Effector memory CD4-positive, alpha-beta T cell (primary cell): ENCODE data around the gene DVL1.

ENCODE experiments used
- DNase-seq, 3 donors: peaks; one replicate each; pipeline ENCODE4 v3.0.0-alpha.2; 2020
- H3K27ac ChIP-seq: 2 replicates; pipeline ENCODE4 v1.7.0; 2013; ENCODE audit warnings: mild to moderate bottlenecking, low read length, moderate library complexity; ENCODE audit not compliant: insufficient read depth, poor library complexity, severe bottlenecking
- H3K27me3 ChIP-seq: replicated peaks from 2 replicates; pipeline ENCODE4 v1.7.0; 2013; ENCODE audit warnings: mild to moderate bottlenecking, low read length; ENCODE audit not compliant: insufficient read depth, control insufficient read depth, poor library complexity, severe bottlenecking
- H3K36me3 ChIP-seq: 2 replicates; pipeline ENCODE4 v1.7.0; 2013; ENCODE audit warnings: mild to moderate bottlenecking, low read length, moderate library complexity; ENCODE audit not compliant: control insufficient read depth, insufficient read depth
- H3K4me1 ChIP-seq: 2 replicates; pipeline ENCODE4 v1.7.0; 2013; ENCODE audit warnings: low read length, mild to moderate bottlenecking; ENCODE audit not compliant: control insufficient read depth, insufficient read depth, poor library complexity, severe bottlenecking
- H3K4me3 ChIP-seq: 2 replicates; pipeline ENCODE4 v1.7.0; 2013; ENCODE audit warnings: low read length, low read depth, mild to moderate bottlenecking; ENCODE audit not compliant: insufficient read depth, poor library complexity, severe bottlenecking
- H3K9me3 ChIP-seq: 2 replicates; pipeline ENCODE4 v1.7.0; 2013; ENCODE audit warnings: mild to moderate bottlenecking, low read length, moderate library complexity; ENCODE audit not compliant: control insufficient read depth

DVL1 gene

GRCh38 chr1:1311107-1312104 is 37.8 kb downstream of the DVL1 start:
- H3K36me3 ChIP-seq, result peaks cover 44% of the 10 kb centered on the region
- DNase-seq, result no peak
- H3K4me3 ChIP-seq, result no peak overlapping the region
- H3K4me1 ChIP-seq, result peaks cover 17% of the 10 kb centered on the region
- H3K9me3 ChIP-seq, result no peaks in the 10 kb centered on the region
- H3K27ac ChIP-seq, result no peak overlapping the region
- no peaks in the 10 kb centered on the region for H3K27me3 ChIP-seq

GRCh38 chr1:1310476-1311053 is 38.7 kb downstream of the DVL1 start:
- H3K9me3 ChIP-seq, result no peaks in the 10 kb centered on the region
- DNase-seq, result no peak
- no peak overlapping the region for H3K27ac ChIP-seq
- H3K36me3 ChIP-seq, result peaks cover 44% of the 10 kb centered on the region
- peaks cover 25% of the 10 kb centered on the region for H3K4me1 ChIP-seq
- no peaks in the 10 kb centered on the region for H3K27me3 ChIP-seq
- no peak overlapping the region for H3K4me3 ChIP-seq

GRCh38 chr1:1310109-1310385 is 39.2 kb downstream of the DVL1 start:
- H3K4me3 ChIP-seq, result no peak overlapping the region
- H3K27ac ChIP-seq, result no peak overlapping the region
- H3K36me3 ChIP-seq, result peaks cover 41% of the 10 kb centered on the region
- H3K4me1 ChIP-seq, result peaks cover 30% of the 10 kb centered on the region
- H3K9me3 ChIP-seq, result no peaks in the 10 kb centered on the region
- no peaks in the 10 kb centered on the region for H3K27me3 ChIP-seq
- no peak for DNase-seq

DNA sequence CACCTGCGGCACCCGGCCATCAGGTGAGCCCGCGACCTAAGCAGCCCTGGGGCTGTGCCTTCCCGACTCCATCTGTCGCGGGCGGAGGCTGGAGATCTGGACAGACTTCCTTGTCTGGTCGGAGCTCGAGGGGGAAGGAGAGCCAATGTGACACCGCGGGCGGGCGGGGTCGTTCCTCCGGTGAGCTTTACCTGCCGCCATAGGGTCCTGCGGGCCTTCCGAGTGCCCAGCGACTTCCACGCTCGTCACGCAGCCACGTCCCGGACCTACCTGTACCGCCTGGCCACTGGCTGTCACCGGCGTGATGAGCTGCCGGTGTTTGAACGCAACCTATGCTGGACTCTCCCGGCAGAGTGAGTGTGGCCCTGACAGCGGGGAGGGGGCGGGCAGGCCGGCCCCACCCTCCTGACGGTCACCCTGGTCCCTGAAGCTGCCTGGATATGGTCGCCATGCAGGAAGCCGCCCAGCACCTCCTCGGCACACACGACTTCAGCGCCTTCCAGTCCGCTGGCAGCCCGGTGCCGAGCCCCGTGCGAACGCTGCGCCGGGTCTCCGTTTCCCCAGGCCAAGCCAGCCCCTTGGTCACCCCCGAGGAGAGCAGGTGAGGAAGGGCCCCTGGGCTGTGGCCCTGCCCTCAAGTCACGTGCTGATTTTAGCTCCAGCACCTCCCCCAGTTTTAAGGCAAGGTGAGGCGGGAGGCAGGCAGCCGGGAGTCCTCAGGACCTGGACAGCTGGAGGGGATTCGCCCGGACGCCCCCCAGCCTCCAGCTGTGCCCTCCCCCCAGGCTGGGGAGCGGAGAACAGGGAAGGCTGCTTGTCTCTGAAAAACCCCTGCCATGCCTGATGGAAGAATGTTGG is 39.7 kb downstream of the DVL1 start:
- Histone ChIP-seq H3K27ac (peak overlapping the region; percentile 75), H3K4me1 (peaks cover 35% of the 10 kb centered on the region), H3K4me3 (peak overlapping the region; percentile 84), H3K9me3 (no peaks in the 10 kb centered on the region), H3K27me3 (no peaks in the 10 kb centered on the region), H3K36me3 (peaks cover 40% of the 10 kb centered on the region)
- no peak for DNase-seq

GRCh38 chr1:1308756-1309250 is 40.4 kb downstream of the DVL1 start:
- peaks cover 34% of the 10 kb centered on the region for H3K36me3 ChIP-seq
- H3K27me3 ChIP-seq, result no peaks in the 10 kb centered on the region
- H3K4me1 ChIP-seq, result peaks cover 35% of the 10 kb centered on the region
- H3K27ac ChIP-seq, result peak overlapping the region; percentile 75
- peak overlapping the region; percentile 84 for H3K4me3 ChIP-seq
- DNase-seq, result no peak
- no peaks in the 10 kb centered on the region for H3K9me3 ChIP-seq

DNA sequence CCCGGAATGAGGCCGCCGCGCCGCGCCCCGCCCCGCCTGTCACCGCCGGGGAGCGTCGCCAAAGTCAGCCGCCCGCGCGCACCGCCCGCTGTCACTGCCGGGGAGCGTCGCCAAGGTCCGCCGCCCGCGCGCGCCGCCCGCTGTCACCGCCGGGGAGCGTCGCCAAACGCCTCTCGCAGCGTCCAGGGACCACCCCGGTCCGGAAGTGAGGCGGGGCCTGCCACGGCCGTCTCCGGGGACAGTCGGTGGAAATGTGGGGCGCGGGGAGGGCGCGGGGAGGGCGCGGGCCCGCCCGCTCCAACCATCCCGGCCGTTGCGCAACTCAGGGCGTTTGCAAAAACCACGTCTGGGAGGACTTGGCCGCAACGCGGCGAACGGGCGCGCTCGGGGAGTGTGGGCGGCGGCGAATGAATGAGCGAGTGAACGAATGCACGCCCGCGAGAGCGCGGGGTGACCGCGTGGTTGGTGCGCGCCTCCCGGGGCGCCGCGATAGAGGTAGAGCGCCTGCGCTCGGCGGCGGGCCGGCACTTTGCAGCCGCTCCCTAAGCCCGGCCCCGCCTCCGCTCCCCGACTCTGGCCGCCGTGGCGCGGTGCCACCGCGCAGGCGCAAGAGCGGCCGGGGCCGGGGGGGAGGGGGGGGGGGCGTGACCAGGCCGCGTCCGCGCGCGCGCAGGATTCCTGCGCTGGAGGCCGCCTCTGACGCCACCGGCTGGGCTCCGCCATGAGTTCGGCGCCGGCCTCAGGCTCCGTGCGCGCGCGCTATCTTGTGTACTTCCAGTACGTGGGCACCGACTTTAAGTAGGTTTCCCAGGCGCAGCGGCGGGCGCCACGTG is 41.1 kb downstream of the DVL1 start, which contains the start of the genes ACAP3 and PUSL1:
ACAP3 (minus strand) TSS at position 8 of the 833 bp plus-strand sequence. CDS start 115 bp downstream, outside the sequence.
PUSL1 (plus strand) TSS at position 675 of the 833 bp plus-strand sequence; CDS start at position 722, 47 bp downstream.
- Histone ChIP-seq H3K27me3 (no peaks in the 10 kb centered on the region), H3K4me1 (peaks cover 35% of the 10 kb centered on the region), H3K9me3 (no peaks in the 10 kb centered on the region), H3K4me3 (peak within 1 kb of the TSS; percentile 84), H3K36me3 (peaks cover 27% of the 10 kb centered on the region), H3K27ac (peak within 1 kb of the TSS; percentile 81)
- DNase-seq, result peak; percentile 85 to 87 (median 85)

- Histone ChIP-seq H3K27ac (no peak overlapping the region), H3K9me3 (no peaks in the 10 kb centered on the region), H3K27me3 (no peaks in the 10 kb centered on the region), H3K4me1 (peaks cover 35% of the 10 kb centered on the region), H3K36me3 (peaks cover 19% of the 10 kb centered on the region), H3K4me3 (peak overlapping the region; percentile 66)
- no peak for DNase-seq
Measured at GRCh38 chr1:1307261-1307922, 41.8 kb downstream of the DVL1 start.

GRCh38 chr1:1306661-1307260 is 42.5 kb downstream of the DVL1 start:
- peak overlapping the region; percentile 66 for H3K4me3 ChIP-seq
- peaks cover 35% of the 10 kb centered on the region for H3K4me1 ChIP-seq
- peaks cover 17% of the 10 kb centered on the region for H3K36me3 ChIP-seq
- no peaks in the 10 kb centered on the region for H3K9me3 ChIP-seq
- DNase-seq, result no peak
- no peaks in the 10 kb centered on the region for H3K27me3 ChIP-seq
- H3K27ac ChIP-seq, result no peak overlapping the region
